Type B pancreatic cell (in vitro differentiated cells): ENCODE results near the gene MARCHF3. TPM values are rescaled to one million over a fixed set of nuclear protein-coding genes. Genes with fewer than 3 reads are reported as not detected.
"Not testable (repeated sequence)": the region's sequence is repeated elsewhere in the genome, so short reads cannot be mapped to it uniquely, and the experiment has no call there.

ENCODE experiments used
- DNase-seq: peaks from one replicate; pipeline ENCODE4 v3.0.0; 2021; ENCODE audit warnings: mixed read lengths; ENCODE audit not compliant: unreplicated experiment; ENCODE audit errors: extremely low spot score
- H3K27ac Mint-ChIP-seq: 2 replicates; pipeline ENCODE4 v1.8.0; 2021; ENCODE audit warnings: mild to moderate bottlenecking, mixed read lengths
- H3K27me3 Mint-ChIP-seq: 2 replicates; pipeline ENCODE4 v1.8.0; 2021; ENCODE audit warnings: mixed read lengths
- H3K36me3 Mint-ChIP-seq: 2 replicates; pipeline ENCODE4 v1.8.0; 2021; ENCODE audit warnings: mixed read lengths
- H3K4me1 Mint-ChIP-seq: one replicate; pipeline ENCODE4 v1.8.0; 2021; ENCODE audit warnings: mixed read lengths; ENCODE audit not compliant: unreplicated experiment
- H3K4me3 Mint-ChIP-seq: 2 replicates; pipeline ENCODE4 v1.8.0; 2021; ENCODE audit warnings: mild to moderate bottlenecking, mixed read lengths
- H3K9me3 Mint-ChIP-seq: 2 replicates; pipeline ENCODE4 v1.8.0; 2021; ENCODE audit warnings: mixed read lengths
- CTCF ChIP-seq: fragments of 200-600 bp; sonication (generic); conservative IDR thresholded peaks from 2 replicates; pipeline ENCODE4 v1.5.0; 2021; ENCODE audit warnings: antibody characterized with exemption, mild to moderate bottlenecking
- total RNA-seq: library from RNA; stranded (reverse); gene quantifications from 2 replicates; pipeline ENCODE4 v1.2.1, GENCODE V29; 2021; ENCODE audit warnings: low replicate concordance

Gene MARCHF3
- total RNA-seq, 1 donor from 2014 or later = 5.9 TPM

GRCh38 chr5:127008300-127008975 is 21.9 kb downstream of the MARCHF3 start:
- H3K27ac Mint-ChIP-seq = no peak overlapping the region
- no peak overlapping the region for H3K4me3 Mint-ChIP-seq
- no peaks in the 10 kb centered on the region for H3K36me3 Mint-ChIP-seq
- H3K27me3 Mint-ChIP-seq = no peaks in the 10 kb centered on the region
- H3K9me3 Mint-ChIP-seq = no peaks in the 10 kb centered on the region
- no peak for DNase-seq
- TF ChIP-seq CTCF = no peak
- no peaks in the 10 kb centered on the region for H3K4me1 Mint-ChIP-seq

DNA sequence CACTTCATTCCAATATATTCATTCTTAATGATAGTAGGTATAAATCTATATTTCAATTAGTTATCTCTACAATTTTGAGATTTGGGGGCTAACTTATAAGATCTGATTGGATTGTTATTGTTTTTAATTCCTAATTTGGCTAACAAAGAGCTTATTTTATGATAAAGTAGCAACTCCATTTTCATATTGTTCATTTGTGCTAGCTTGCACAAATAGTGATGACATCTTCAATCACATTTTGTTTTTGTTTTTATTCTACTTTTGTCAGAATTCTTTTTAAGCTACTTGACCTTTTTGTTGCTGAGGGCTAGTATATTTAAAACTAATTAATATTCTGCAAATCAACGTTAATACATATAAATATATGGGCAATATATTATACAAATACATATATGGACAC is 22.8 kb downstream of the MARCHF3 start:
- TF ChIP-seq CTCF = no peak
- no peak for DNase-seq
- Mint-ChIP-seq H3K27me3 (no peaks in the 10 kb centered on the region), H3K27ac (no peak overlapping the region), H3K4me1 (peaks cover 5% of the 10 kb centered on the region), H3K4me3 (no peak overlapping the region), H3K36me3 (no peaks in the 10 kb centered on the region), H3K9me3 (peaks cover 4% of the 10 kb centered on the region)

DNA sequence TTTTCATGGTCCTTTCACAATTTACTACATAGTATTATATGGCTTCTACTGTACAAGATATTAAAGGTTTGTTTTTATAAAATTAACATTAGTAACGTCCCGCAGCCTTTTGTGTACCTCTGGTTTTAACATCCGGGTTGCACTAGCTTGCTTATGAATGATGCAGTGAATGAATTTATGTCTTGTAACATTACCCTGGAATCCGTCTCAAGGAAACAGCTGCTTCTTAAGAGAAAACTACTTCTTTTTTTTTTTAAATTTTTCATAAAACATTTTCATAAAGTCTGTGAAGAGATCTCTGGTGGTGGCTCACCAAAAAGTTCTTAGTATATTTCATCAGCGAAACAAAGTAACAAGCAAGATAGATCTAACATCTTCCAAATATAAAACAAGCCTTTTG is 23.6 kb downstream of the MARCHF3 start:
- Mint-ChIP-seq H3K36me3 (no peaks in the 10 kb centered on the region), H3K27me3 (no peaks in the 10 kb centered on the region), H3K9me3 (peaks cover 6% of the 10 kb centered on the region), H3K27ac (no peak overlapping the region), H3K4me3 (no peak overlapping the region), H3K4me1 (peaks cover 11% of the 10 kb centered on the region)
- TF ChIP-seq CTCF = no peak
- no peak for DNase-seq

DNA sequence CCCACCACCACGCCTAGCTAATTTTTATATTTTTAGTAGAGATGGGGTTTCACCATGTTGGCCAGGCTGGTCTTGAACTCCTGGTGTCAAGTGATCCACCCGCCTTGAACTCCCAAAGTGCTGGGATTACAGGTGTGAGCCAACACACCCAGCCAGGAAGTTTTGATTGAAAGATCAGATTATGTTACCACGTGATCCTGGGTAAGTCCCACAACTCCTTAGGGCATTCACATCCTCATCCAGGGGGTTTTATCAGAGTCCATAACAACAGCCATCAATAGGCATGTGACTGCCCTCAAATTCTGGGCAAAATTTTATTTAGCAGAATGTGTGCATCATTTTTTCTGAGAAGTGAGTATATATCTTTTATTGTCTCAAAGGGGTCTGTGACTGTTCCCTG is 25.1 kb downstream of the MARCHF3 start:
- H3K27ac Mint-ChIP-seq, H3K27me3 Mint-ChIP-seq, H3K36me3 Mint-ChIP-seq, H3K4me3 Mint-ChIP-seq, DNase-seq: not testable (repeated sequence)
- Mint-ChIP-seq H3K4me1 (peaks cover 12% of the 10 kb centered on the region), H3K9me3 (peaks cover 11% of the 10 kb centered on the region)

GRCh38 chr5:127004721-127005120 is 25.6 kb downstream of the MARCHF3 start:
- H3K4me3 Mint-ChIP-seq = no peak overlapping the region

More at GRCh38 chr5:127004721-127005120, 25.6 kb downstream of the MARCHF3 start:
- H3K36me3 Mint-ChIP-seq = no peaks in the 10 kb centered on the region
- no peaks in the 10 kb centered on the region for H3K27me3 Mint-ChIP-seq
- DNase-seq = no peak
- H3K9me3 Mint-ChIP-seq = peaks cover 11% of the 10 kb centered on the region
- no peak for TF ChIP-seq CTCF
- H3K4me1 Mint-ChIP-seq = peaks cover 12% of the 10 kb centered on the region
- H3K27ac Mint-ChIP-seq = no peak overlapping the region
